WTC11 (cell line): ENCODE measurements around the gene TAS2R40.

Experiments
- ATF2 ChIP-seq: sonication (generic); formaldehyde crosslinking; IDR thresholded peaks from 2 replicates; pipeline ENCODE4 v1.8.1; 2022; ENCODE audit warnings: low read depth, missing genetic modification reagents, borderline replicate concordance
- CTCF ChIP-seq: fragments of 200-600 bp; IDR thresholded peaks from 2 replicates; pipeline ENCODE4 v1.8.0; 2022; ENCODE audit warnings: antibody characterized with exemption
- IRF2 ChIP-seq: sonication (generic); formaldehyde crosslinking; IDR thresholded peaks from 2 replicates; pipeline ENCODE4 v1.8.0; 2022; ENCODE audit warnings: low read depth, missing genetic modification reagents, borderline replicate concordance
- NFE2L1 ChIP-seq: sonication (generic); formaldehyde crosslinking; IDR thresholded peaks from 2 replicates; pipeline ENCODE4 v1.8.1; 2023; ENCODE audit warnings: missing genetic modification reagents
- SP1 ChIP-seq: sonication (generic); formaldehyde crosslinking; conservative IDR thresholded peaks from 2 replicates; pipeline ENCODE4 v1.8.1; 2022; ENCODE audit warnings: missing genetic modification reagents
- TEAD4 ChIP-seq: sonication (generic); formaldehyde crosslinking; IDR thresholded peaks from 2 replicates; pipeline ENCODE4 v1.8.0; 2022; ENCODE audit warnings: mild to moderate bottlenecking, missing genetic modification reagents
- ZNF263 ChIP-seq: sonication (generic); formaldehyde crosslinking; IDR thresholded peaks from 2 replicates; pipeline ENCODE4 v1.8.1; 2022; ENCODE audit warnings: low read depth, mild to moderate bottlenecking, moderate library complexity, missing genetic modification reagents
- ZNF416 ChIP-seq: fragments of 250-450 bp; sonication (Bioruptor Pico); IDR thresholded peaks from 2 replicates; pipeline ENCODE4 v1.9.0; 2021; ENCODE audit warnings: mild to moderate bottlenecking, inconsistent platforms
- TF ChIP-seq, protein P1 (sequence below): sonication (generic); formaldehyde crosslinking; IDR thresholded peaks from 2 replicates; pipeline ENCODE4 v1.8.0; 2023; ENCODE audit warnings: mild to moderate bottlenecking, missing genetic modification reagents

DNA sequence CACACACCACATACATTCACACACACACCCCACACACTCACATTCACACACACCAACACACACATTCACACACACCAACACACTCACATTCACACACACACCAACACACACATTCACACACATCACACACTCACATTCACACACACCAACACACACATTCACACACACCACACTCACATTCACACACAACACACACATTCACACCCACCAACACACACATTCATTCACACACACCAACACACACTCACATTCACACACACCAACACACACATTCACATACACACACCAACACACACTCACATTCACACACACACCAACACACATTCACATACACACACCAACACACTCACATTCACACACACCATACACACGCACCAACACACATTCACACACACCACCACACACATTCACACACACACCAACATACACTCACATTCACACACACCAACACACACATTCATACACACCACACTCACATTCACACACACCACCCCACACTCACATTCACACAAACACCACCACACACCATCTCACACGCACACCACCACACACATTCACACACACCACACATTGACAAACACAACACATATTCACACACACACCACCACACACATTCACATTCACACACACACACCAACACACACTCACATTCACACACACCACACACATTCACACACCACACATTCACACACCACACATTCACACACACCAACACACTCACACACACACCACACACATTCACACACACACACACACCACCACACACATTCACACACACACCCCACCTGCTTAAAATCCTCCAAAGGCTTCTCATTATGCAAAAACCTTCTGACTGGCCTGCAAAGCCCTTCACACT is 9.0 kb downstream of the TAS2R40 start:
- TF ChIP-seq CTCF = no peak
- TF ChIP-seq, protein P1, sequence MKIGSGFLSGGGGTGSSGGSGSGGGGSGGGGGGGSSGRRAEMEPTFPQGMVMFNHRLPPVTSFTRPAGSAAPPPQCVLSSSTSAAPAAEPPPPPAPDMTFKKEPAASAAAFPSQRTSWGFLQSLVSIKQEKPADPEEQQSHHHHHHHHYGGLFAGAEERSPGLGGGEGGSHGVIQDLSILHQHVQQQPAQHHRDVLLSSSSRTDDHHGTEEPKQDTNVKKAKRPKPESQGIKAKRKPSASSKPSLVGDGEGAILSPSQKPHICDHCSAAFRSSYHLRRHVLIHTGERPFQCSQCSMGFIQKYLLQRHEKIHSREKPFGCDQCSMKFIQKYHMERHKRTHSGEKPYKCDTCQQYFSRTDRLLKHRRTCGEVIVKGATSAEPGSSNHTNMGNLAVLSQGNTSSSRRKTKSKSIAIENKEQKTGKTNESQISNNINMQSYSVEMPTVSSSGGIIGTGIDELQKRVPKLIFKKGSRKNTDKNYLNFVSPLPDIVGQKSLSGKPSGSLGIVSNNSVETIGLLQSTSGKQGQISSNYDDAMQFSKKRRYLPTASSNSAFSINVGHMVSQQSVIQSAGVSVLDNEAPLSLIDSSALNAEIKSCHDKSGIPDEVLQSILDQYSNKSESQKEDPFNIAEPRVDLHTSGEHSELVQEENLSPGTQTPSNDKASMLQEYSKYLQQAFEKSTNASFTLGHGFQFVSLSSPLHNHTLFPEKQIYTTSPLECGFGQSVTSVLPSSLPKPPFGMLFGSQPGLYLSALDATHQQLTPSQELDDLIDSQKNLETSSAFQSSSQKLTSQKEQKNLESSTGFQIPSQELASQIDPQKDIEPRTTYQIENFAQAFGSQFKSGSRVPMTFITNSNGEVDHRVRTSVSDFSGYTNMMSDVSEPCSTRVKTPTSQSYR (CRISPR knock-in tag) = no peak
- no peak for TF ChIP-seq ZNF263 (CRISPR knock-in tag)
- TF ChIP-seq ZNF416 = no peak
- no peak for TF ChIP-seq SP1 (CRISPR knock-in tag)
- no peak for TF ChIP-seq TEAD4 (CRISPR knock-in tag)
- no peak for TF ChIP-seq IRF2 (CRISPR knock-in tag)
- TF ChIP-seq ATF2 = no peak
- TF ChIP-seq NFE2L1 (CRISPR knock-in tag) = no peak
